ENCODE results near the gene RAB8B.
"Not testable (repeated sequence)": the region's sequence is repeated elsewhere in the genome, so short reads cannot be mapped to it uniquely, and the experiment has no call there.

GRCh38 chr15:63208824-63209223 lies 19.4 kb downstream of the RAB8B start:
- not testable (repeated sequence) for TF ChIP-seq CTCF, POLR2A (IDR thresholded peaks at IDR 0.05)
